Stimulated activated CD4-positive, alpha-beta T cell treated with anti-CD3 and anti-CD28 coated beads, Interleukin-4, amount 100 ng/mL, for 24 hours (primary cell): ENCODE data around the gene ARMC3.

Source experiments
- DNase-seq: peaks from one replicate; pipeline ENCODE4 v3.0.0-alpha.2; 2020

The ARMC3 gene

GRCh38 chr10:22993314-22993713 lies 65.5 kb downstream of the ARMC3 start:
- DNase-seq = no peak

GRCh38 chr10:22997096-22997495 lies 69.2 kb downstream of the ARMC3 start:
- DNase-seq = no peak

GRCh38 chr10:22998091-22998490 lies 70.2 kb downstream of the ARMC3 start:
- DNase-seq = no peak

GRCh38 chr10:22999942-23000341 lies 72.1 kb downstream of the ARMC3 start:
- DNase-seq = no peak

- no peak for DNase-seq
Measured at GRCh38 chr10:23001901-23002516, 74.2 kb downstream of the ARMC3 start.

- DNase-seq = no peak
Measured at GRCh38 chr10:23005150-23005549, 77.3 kb downstream of the ARMC3 start.

- DNase-seq = no peak
Measured at GRCh38 chr10:23013581-23014335, 85.9 kb downstream of the ARMC3 start.

GRCh38 chr10:23015021-23015707 lies 87.3 kb downstream of the ARMC3 start:
- no peak for DNase-seq

GRCh38 chr10:23016636-23017035 lies 88.8 kb downstream of the ARMC3 start:
- DNase-seq = no peak

- no peak for DNase-seq
Measured at GRCh38 chr10:23019633-23020032, 91.8 kb downstream of the ARMC3 start.

- no peak for DNase-seq
Measured at GRCh38 chr10:23021430-23021829, 93.6 kb downstream of the ARMC3 start.

- DNase-seq = no peak
Measured at GRCh38 chr10:23024002-23024401, 96.1 kb downstream of the ARMC3 start.

GRCh38 chr10:23031318-23031717 lies 103.5 kb downstream of the ARMC3 start:
- no peak for DNase-seq

GRCh38 chr10:23034790-23035189 lies 106.9 kb downstream of the ARMC3 start:
- no peak for DNase-seq

- DNase-seq = no peak
Measured at GRCh38 chr10:23035569-23035968, 107.7 kb downstream of the ARMC3 start.

- no peak for DNase-seq
Measured at GRCh38 chr10:23037152-23037551, 109.3 kb downstream of the ARMC3 start.

- no peak for DNase-seq
Measured at GRCh38 chr10:23037561-23037960, 109.7 kb downstream of the ARMC3 start.

GRCh38 chr10:23038172-23038571 lies 110.3 kb downstream of the ARMC3 start:
- DNase-seq = no peak

- DNase-seq = no peak
Measured at GRCh38 chr10:23040002-23040401, 112.1 kb downstream of the ARMC3 start.

- no peak for DNase-seq
Measured at GRCh38 chr10:23046027-23046426, 118.2 kb downstream of the ARMC3 start.

- no peak for DNase-seq
Measured at GRCh38 chr10:23047201-23048050, 119.6 kb downstream of the ARMC3 start.

- DNase-seq = no peak
Measured at GRCh38 chr10:23048191-23048590, 120.3 kb downstream of the ARMC3 start.

GRCh38 chr10:23051278-23051677 lies 123.4 kb downstream of the ARMC3 start:
- DNase-seq = no peak
